ENCODE measurements around the gene PGAP2. TPM values are rescaled to one million over a fixed set of nuclear protein-coding genes. Genes with fewer than 3 reads are reported as not detected.

Gene PGAP2
- total and polyA plus RNA-seq, 10 of the 15 experiments (the other 5 are each of a cell fraction or from before 2014, with no cell fraction given), result 12.3 to 37.4 (median 31.9) TPM

DNA sequence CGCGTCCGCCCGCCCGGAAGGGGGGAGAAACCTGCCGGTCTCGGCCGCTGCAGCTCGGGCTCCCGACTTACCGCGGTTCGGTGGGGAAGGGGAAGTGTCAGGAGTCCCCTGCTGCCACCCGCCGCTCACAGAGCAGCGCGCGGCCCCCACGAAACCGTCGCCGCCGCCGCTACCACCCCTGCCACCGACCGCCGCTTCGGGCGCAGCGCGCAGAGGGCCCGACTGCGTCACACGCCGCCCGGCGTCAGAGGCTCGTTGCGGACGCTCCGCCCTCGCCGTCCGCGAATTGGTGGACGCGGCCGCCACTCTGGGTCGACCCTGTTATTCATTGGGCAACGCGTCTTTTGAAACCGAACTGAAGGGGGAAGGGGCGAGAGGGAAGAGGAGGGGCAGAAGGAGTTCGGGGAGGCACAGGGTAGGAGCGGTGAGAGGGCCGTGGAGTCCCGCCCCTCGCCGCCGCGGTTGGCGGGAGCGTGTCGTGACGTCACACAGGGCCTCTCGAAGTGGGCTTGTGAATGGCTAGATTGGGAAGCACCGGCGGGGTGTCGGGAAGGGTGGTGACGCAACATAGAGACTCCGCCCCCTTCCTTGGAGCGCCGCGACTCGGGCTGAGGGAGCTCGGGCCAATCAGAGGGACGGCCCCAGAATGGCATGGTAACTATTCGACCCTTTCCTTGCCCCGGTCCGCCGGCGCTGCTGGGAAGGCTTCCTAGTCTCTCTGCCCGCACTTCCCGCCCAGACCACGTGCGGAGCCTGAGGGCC lies 10.8 kb upstream of the PGAP2 start, which contains the start of gene NUP98 (continued):
- TF ChIP-seq, protein P1, sequence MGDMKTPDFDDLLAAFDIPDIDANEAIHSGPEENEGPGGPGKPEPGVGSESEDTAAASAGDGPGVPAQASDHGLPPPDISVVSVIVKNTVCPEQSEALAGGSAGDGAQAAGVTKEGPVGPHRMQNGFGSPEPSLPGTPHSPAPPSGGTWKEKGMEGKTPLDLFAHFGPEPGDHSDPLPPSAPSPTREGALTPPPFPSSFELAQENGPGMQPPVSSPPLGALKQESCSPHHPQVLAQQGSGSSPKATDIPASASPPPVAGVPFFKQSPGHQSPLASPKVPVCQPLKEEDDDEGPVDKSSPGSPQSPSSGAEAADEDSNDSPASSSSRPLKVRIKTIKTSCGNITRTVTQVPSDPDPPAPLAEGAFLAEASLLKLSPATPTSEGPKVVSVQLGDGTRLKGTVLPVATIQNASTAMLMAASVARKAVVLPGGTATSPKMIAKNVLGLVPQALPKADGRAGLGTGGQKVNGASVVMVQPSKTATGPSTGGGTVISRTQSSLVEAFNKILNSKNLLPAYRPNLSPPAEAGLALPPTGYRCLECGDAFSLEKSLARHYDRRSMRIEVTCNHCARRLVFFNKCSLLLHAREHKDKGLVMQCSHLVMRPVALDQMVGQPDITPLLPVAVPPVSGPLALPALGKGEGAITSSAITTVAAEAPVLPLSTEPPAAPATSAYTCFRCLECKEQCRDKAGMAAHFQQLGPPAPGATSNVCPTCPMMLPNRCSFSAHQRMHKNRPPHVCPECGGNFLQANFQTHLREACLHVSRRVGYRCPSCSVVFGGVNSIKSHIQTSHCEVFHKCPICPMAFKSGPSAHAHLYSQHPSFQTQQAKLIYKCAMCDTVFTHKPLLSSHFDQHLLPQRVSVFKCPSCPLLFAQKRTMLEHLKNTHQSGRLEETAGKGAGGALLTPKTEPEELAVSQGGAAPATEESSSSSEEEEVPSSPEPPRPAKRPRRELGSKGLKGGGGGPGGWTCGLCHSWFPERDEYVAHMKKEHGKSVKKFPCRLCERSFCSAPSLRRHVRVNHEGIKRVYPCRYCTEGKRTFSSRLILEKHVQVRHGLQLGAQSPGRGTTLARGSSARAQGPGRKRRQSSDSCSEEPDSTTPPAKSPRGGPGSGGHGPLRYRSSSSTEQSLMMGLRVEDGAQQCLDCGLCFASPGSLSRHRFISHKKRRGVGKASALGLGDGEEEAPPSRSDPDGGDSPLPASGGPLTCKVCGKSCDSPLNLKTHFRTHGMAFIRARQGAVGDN (IDR thresholded peaks at IDR 0.05), result peak; percentile 65
- TF ChIP-seq POLR2A (IDR thresholded peaks at IDR 0.05; ENCODE audit: low read depth, low read length) (peak; percentile 97), NFYB (IDR thresholded peaks at IDR 0.05; ENCODE audit: insufficient read depth, low read depth, low read length) (peak; percentile 90), TCF12 (IDR thresholded peaks at IDR 0.05; ENCODE audit: low read depth, low read length) (0 out of 2 replicates have a peak, but pooled peaks have one; percentile 48), EED (IDR thresholded peaks at IDR 0.05; ENCODE audit: low read depth) (peak; percentile 56), MTA3 (IDR thresholded peaks at IDR 0.05; ENCODE audit: borderline replicate concordance, low read length) (no peak), RB1 (IDR thresholded peaks at IDR 0.05; ENCODE audit: borderline replicate concordance) (peak; percentile 78; the same call in 1 of the 2 replicates), RAD51 (IDR thresholded peaks at IDR 0.05) (no peak), HDGF (IDR thresholded peaks at IDR 0.05) (peak; percentile 100), HDAC6 (IDR thresholded peaks at IDR 0.05; ENCODE audit: unreplicated experiment) (no peak), SREBF2 (IDR thresholded peaks at IDR 0.05; ENCODE audit: low read length) (no peak), SREBF1 (IDR thresholded peaks at IDR 0.05; ENCODE audit: low read length) (no peak; the same call in 1 of the 2 replicates), KAT2A (conservative IDR thresholded peaks at IDR 0.05; ENCODE audit: control insufficient read depth, low read depth, low read length) (no peak), NFIC (IDR thresholded peaks at IDR 0.05; ENCODE audit: low read depth, low read length) (no peak), EGR1 (IDR thresholded peaks at IDR 0.05; ENCODE audit: borderline replicate concordance in 1 of 2, low read depth in 2 of 2, low read length in 2 of 2) (peak in 1 of 2 experiments; percentile 56; a peak in 1 of 3 replicates), BMI1 (IDR thresholded peaks at IDR 0.05; ENCODE audit: borderline replicate concordance) (no peak), ELK1 (IDR thresholded peaks at IDR 0.05; ENCODE audit: low read depth, low read length) (no peak), IRF3 (IDR thresholded peaks at IDR 0.05) (peak; percentile 87), POLR2AphosphoS5 (IDR thresholded peaks at IDR 0.05; ENCODE audit: low read length) (peak; percentile 85), CREB1 (IDR thresholded peaks at IDR 0.05; ENCODE audit: low read depth) (peak; percentile 98)
- TF ChIP-seq, protein P2, sequence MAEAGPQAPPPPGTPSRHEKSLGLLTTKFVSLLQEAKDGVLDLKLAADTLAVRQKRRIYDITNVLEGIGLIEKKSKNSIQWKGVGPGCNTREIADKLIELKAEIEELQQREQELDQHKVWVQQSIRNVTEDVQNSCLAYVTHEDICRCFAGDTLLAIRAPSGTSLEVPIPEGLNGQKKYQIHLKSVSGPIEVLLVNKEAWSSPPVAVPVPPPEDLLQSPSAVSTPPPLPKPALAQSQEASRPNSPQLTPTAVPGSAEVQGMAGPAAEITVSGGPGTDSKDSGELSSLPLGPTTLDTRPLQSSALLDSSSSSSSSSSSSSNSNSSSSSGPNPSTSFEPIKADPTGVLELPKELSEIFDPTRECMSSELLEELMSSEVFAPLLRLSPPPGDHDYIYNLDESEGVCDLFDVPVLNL (IDR thresholded peaks at IDR 0.05; ENCODE audit: low read depth, low read length), result no peak
- TF ChIP-seq, protein P3, sequence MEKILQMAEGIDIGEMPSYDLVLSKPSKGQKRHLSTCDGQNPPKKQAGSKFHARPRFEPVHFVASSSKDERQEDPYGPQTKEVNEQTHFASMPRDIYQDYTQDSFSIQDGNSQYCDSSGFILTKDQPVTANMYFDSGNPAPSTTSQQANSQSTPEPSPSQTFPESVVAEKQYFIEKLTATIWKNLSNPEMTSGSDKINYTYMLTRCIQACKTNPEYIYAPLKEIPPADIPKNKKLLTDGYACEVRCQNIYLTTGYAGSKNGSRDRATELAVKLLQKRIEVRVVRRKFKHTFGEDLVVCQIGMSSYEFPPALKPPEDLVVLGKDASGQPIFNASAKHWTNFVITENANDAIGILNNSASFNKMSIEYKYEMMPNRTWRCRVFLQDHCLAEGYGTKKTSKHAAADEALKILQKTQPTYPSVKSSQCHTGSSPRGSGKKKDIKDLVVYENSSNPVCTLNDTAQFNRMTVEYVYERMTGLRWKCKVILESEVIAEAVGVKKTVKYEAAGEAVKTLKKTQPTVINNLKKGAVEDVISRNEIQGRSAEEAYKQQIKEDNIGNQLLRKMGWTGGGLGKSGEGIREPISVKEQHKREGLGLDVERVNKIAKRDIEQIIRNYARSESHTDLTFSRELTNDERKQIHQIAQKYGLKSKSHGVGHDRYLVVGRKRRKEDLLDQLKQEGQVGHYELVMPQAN (conservative IDR thresholded peaks at IDR 0.05), result peak; percentile 92

All from GM12878 (cell line).